CD4-positive, alpha-beta T cell treated with Interleukin-10 for 1 hour (primary cell): Measurements from ENCODE around the gene CCDC126.
A peak's percentile ranks its signal among the peaks of the same experiment; 100 is the strongest.
"Not testable (repeated sequence)": the region's sequence is repeated elsewhere in the genome, so short reads cannot be mapped to it uniquely, and the experiment has no call there.

Experiments
- DNase-seq: peaks from one replicate; pipeline ENCODE4 v3.0.0-alpha.2; 2020

The CCDC126 gene, protein sequence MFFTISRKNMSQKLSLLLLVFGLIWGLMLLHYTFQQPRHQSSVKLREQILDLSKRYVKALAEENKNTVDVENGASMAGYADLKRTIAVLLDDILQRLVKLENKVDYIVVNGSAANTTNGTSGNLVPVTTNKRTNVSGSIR

DNA sequence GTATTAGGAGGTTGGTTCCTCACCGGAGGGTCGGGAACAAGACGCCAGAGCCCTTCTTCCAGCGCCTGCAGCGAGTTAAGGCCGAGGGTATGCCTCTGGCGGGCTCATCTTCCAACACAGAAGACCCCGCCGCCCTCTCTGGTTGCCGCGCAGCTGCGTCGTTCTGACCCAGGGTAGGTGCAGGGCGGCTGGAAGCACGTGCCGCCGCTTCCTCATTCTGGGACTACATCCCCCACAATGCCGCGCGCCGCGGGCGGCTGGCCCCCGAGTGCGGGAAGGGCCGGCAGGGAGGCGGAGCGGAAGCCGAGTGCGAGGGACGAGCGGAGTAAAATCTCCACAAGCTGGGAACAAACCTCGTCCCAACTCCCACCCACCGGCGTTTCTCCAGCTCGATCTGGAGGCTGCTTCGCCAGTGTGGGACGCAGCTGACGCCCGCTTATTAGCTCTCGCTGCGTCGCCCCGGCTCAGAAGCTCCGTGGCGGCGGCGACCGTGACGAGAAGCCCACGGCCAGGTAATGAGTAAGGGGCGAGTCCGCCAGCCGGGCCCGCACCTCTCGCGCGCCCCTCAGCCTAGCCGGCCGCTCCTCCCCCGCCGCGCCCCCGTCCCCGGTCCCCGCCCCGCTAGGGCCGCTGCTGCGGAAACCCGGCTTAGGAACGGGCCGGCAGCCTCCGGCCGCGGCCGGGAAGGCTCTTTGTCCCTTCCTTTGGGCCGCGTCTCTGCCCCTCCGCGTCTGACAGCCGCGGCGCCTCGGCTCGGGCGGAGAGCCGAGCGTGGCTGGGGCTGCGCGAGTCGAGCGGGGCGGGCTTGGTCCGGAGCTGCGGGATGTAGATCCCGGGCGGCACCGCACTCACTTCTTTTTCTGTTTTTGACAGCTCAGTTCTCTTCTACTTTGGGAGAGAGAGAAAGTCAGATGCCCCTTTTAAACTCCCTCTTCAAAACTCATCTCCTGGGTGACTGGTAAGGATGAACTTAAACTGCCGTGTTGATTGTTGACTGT, at the start of gene CCDC126:
CCDC126 (plus strand) TSS at position 289 of the 998 bp plus-strand sequence. CDS start 13,934 bp downstream, outside the sequence.
- DNase-seq = peak; percentile 84

DNA sequence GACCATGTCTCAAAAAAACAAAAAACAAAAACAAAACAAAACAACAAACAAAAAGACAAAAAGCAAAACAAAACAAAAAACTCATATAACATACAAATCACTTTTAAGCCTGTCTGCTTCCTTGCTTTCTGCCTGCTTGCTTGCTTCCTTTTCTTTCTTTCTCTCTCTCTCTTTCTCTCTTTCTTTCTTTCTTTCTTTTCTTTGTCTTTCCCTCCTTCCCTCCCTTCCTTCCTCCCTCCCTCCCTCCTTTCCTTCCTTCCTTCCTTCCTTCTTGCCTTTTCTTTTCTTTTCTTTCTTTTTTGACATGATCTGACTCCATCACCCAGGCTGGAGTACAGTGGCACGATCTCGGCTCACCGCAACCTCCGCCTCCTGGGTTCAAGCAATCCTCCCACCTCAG, 49.5 kb upstream of the CCDC126 start:
- no peak for DNase-seq

- DNase-seq = no peak
Observed at GRCh38 chr7:23558303-23558702, 38.9 kb upstream of the CCDC126 start.

DNA sequence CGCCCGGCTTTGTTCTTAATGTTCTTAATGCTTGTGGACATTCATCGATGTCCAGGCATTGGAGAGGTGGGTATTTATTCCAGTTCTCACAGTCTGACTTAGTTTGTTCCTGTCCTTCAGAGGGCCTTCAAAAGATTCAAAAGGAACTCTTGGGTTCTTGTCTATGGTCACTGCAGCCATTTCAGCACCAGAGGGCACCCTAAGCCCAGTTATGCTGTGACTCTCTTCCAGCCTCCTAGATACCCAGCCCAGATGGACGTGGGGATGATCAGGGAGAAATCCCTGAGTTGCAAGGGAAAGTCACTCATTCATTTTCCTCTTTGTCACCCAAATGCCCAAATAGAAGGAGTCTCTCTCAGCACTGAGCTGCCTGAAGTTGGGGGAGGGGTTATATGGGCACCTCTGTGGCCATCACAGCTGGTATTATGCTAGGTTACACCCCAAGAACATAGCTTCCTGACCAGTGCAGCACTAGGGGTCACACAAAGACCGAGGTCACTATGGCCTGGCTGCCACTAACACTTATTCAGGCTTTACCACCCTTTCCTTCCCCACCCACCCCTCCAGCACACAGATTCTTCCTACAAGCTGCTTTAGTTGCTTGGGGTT, 26.5 kb upstream of the CCDC126 start:
- DNase-seq = peak; percentile 71

GRCh38 chr7:23581975-23582374, 15.2 kb upstream of the CCDC126 start:
- not testable (repeated sequence) for DNase-seq

DNA sequence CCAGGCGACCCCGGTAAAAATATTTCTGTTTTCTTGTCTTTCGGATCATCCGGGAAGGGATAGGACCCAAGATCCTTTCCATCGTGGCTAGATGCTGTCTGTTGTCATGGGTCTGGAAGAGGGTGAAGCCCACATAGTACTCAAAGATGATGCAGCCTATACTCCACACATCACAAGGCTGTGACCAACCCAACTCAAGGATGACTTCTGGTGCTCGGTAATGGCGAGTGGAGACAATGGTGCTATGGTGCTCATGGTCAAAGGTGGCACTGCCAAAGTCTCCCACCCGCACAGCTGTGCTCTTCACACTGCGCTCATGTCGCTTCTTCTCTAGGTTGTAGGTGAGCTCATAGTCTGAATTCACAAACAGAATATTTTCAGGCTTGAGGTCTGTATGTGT, 11.9 kb upstream of the CCDC126 start:
- DNase-seq = not testable (repeated sequence)

GRCh38 chr7:23586159-23586558, 11.0 kb upstream of the CCDC126 start:
- no peak for DNase-seq

- no peak for DNase-seq
Observed at GRCh38 chr7:23590529-23590928, 6.7 kb upstream of the CCDC126 start.

- no peak for DNase-seq
Observed at GRCh38 chr7:23593706-23594105, 3.5 kb upstream of the CCDC126 start.

GRCh38 chr7:23594879-23595604, 2.1 kb upstream of the CCDC126 start:
- DNase-seq = no peak

DNA sequence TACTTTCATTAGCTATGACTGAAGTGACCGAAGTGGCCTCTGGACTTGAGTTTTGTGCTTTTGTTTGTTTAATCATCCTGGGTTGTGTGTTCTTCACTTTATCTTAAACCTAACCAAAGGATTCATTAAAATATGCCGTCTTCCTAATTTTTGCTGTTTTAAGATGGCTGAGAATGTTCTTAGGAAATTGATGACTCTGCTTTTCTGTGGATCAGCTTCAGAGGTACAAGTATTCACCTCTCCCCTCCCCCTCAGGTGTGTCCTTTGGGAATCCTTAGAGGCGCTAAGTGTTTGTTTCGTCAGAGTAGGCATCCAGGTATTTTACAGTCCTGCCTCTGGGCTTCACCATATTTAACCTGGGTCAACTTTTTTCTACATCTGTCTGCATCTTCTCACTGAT, 1.1 kb downstream of the CCDC126 start:
- DNase-seq = no peak

DNA sequence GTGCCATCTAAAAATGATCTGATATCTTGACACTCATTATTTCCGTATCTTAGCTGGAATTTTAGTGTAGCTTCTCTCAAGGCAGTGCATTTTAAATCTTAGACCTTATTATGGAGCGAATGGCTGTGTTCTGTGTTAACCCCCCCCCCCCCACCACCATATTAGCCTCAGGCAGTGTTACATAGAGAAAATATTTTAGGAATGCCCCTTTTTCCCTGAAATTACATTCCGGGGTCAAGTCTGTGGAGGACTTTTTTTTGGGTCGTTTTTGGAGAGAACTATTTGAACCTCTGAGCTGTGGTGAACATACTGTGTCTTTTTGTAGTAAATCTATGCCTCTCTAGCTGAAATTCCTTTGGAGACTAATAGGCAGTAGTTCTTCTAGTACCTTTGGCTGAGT, 3.1 kb downstream of the CCDC126 start:
- DNase-seq = no peak

DNA sequence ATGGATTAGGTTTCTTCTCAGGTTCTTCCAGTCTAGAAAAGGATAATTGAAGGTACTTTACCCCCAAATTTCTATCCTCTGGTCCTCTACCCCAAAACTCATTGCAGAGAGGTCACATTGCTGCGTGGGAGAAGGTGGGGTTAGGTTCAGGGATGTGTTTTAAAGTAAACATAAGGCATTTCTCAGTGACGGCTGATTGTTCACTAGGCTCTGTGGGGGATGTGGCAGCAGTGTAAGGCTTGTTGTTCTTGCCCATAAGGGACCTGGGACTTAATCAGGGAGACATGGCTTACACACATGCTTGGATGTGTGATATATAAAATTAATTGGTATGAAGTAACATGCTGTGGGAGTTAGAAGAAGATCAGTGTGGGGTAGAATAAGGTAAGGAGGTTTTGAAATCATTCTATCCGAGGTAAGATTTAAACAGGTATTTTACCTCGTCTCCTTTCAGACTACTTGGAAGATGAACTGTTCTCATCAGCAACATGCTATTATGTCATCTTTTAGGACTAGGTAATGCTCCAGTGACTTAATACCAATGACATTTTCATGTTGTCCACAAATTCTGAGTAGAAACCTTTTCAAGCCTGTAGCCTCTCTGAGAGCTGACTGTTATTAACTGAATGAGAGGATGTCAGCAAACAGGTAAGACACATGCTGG, 6.6 kb downstream of the CCDC126 start:
- DNase-seq = no peak

GRCh38 chr7:23604296-23604640, 7.1 kb downstream of the CCDC126 start:
- DNase-seq = no peak

GRCh38 chr7:23607130-23607529, 9.9 kb downstream of the CCDC126 start:
- DNase-seq = no peak

- no peak for DNase-seq
Observed at GRCh38 chr7:23607866-23608265, 10.7 kb downstream of the CCDC126 start.

- DNase-seq = no peak
Observed at GRCh38 chr7:23615331-23615730, 18.1 kb downstream of the CCDC126 start.

GRCh38 chr7:23616593-23616992, 19.4 kb downstream of the CCDC126 start:
- no peak for DNase-seq

DNA sequence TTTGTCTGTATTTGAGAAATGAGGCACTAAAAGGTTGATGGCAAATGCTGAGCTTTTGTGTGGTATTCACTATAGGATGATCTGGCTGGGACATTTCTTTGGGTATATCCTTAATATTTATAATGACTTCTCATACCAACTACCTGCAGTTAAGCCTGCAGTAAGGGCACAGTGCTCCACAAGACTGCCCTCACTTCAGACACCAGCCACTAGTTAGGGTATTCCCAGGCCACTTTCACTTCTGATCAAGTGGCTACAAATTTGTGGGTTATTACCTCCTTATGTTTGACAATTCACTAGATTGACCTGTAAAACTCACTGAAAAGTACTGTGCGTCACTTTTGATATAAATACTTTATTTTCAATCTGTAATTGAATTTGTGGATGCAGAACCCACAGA, 20.3 kb downstream of the CCDC126 start:
- DNase-seq = no peak

- no peak for DNase-seq
Observed at GRCh38 chr7:23618241-23618640, 21.1 kb downstream of the CCDC126 start.

DNA sequence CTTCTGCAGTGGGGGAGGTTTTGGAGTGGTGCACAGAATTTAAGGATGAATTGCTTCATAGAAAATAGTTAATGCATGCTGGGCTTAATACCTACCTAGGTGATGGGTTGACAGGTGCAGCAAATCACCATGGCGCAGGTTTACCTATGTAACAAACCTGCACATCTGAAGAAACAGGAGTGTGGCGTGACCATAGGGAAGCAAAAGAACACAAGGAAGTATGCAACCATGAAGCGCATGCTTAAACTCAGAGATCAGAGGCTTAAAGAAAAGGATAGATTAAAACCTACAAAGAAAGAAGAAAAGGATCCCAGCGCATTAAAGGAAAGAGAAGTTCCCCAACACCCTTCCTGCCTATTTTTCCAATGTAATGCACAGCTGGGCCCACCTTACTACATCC, 22.0 kb downstream of the CCDC126 start:
- DNase-seq = no peak

DNA sequence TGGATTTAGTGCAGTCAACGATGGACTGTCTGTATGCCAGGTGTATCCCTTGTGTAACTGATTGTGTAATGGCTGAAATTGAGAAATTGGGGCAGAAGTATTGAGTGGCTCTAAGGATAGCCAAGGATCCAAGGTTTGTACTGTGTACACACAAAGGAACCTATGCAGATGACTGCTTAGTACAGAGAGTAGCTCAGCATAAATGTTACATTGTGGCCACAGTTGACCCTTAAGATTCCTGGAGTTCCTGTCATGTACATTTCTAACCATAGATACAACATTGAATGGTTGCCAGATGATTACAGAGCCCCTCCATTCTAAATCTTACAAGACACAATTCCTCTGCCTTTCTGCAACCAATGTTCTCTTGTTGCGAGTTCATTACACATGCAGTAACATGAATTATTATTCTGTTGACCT, 25.3 kb downstream of the CCDC126 start:
- DNase-seq = no peak

GRCh38 chr7:23628370-23628769, 31.2 kb downstream of the CCDC126 start:
- no peak for DNase-seq
